ENCODE results near the gene CIDEC.
"Not testable (repeated sequence)": the region's sequence is repeated elsewhere in the genome, so short reads cannot be mapped to it uniquely, and the experiment has no call there.

The CIDEC gene

DNA sequence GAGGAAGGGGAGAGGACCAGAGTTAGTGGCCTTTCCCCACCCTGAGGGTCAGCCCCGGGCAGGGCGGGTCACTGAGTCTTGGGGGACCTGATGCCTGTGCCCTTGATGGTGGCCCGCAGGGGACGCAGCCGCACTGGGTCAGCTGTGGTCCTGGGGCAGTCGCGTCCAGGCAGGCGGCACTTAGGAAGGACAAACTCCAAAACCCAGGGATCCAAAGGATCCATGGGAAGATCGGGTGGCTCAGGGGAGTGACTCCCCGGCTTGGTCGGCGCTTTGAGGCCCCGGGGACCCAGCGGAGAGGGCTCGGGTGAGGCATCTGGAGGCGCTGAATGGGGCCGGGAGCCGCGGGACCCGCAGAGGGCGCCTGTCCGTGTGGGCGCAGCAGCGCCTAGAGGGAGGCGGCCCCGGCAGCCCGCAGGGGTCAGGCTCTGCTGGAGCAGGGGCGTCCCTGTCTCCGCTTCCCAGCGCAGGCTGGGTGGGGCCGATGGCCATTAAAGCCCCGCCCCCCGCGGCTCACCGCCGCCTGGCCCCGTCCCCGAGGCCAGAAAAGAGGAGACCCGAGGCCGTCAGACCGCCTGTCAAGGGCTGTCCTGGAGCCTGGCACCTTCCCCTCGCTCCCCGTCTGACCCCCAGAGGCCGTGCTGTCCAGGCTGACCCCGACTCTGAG is 17.5 kb downstream of the CIDEC start:
- peaks cover 0 to 50% (median 28%) of the 10 kb centered on the region in 4 donors for H3K4me1 ChIP-seq
- H3K27ac ChIP-seq: peak overlapping the region; percentile 78 to 79
- H3K36me3 ChIP-seq: no peaks in the 10 kb centered on the region
- TF ChIP-seq, protein P1, sequence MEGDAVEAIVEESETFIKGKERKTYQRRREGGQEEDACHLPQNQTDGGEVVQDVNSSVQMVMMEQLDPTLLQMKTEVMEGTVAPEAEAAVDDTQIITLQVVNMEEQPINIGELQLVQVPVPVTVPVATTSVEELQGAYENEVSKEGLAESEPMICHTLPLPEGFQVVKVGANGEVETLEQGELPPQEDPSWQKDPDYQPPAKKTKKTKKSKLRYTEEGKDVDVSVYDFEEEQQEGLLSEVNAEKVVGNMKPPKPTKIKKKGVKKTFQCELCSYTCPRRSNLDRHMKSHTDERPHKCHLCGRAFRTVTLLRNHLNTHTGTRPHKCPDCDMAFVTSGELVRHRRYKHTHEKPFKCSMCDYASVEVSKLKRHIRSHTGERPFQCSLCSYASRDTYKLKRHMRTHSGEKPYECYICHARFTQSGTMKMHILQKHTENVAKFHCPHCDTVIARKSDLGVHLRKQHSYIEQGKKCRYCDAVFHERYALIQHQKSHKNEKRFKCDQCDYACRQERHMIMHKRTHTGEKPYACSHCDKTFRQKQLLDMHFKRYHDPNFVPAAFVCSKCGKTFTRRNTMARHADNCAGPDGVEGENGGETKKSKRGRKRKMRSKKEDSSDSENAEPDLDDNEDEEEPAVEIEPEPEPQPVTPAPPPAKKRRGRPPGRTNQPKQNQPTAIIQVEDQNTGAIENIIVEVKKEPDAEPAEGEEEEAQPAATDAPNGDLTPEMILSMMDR (IDR thresholded peaks at IDR 0.05): peak; percentile 18 to 27
- H3K9me3 ChIP-seq: no peaks in the 10 kb centered on the region
- intact Hi-C loops (cut with DNase I; ENCODE audit: low total_unique reads): loop anchor here (5.0 kb wide), 1 partner anchor 55 kb away; the partner anchor contains the start of gene IL17RC
- no peaks in the 10 kb centered on the region for H3K27me3 ChIP-seq
- peak overlapping the region; percentile 29 to 35 for H3K4me3 ChIP-seq
- peak in 1 of 2 donors; percentile 39 for DNase-seq

DNA sequence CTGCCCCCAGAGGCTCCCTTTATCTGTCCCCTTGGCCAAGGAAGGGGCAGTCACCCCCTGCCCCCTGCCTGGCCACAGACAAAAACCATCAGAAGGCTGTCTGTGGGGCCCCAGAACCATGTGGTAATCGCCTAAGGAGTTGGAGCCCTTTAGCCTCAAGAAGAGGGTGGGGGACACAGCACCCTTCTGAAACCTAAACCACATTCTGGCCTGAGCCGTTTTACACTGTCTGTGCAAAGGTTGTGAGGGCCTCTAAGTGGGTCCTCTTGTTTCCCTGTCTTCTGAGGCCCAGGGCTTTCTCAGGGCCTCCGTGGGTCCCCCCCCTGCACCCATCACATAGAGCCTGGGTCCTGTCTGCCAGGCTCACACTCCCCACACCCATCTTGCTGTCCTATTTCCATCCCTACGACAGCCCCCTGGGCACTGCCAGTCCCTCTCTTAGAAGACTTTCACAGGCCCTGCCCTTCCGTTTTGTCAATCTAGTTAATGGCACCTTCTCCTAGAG is 18.4 kb downstream of the CIDEC start:
- intact Hi-C loops (cut with DNase I; ENCODE audit: low total_unique reads): loop anchor here (5.0 kb wide), 1 partner anchor 56 kb away; the partner anchor contains the start of gene IL17RC
- Histone ChIP-seq H3K27ac (peak overlapping the region in 1 of 2 donors; percentile 79), H3K27me3 (no peaks in the 10 kb centered on the region), H3K4me3 (no peak overlapping the region), H3K9me3 (no peaks in the 10 kb centered on the region), H3K4me1 (peaks cover 0 to 45% (median 28%) of the 10 kb centered on the region in 4 donors), H3K36me3 (no peaks in the 10 kb centered on the region)
- no peak for DNase-seq
- TF ChIP-seq, protein P1 (IDR thresholded peaks at IDR 0.05): no peak

DNA sequence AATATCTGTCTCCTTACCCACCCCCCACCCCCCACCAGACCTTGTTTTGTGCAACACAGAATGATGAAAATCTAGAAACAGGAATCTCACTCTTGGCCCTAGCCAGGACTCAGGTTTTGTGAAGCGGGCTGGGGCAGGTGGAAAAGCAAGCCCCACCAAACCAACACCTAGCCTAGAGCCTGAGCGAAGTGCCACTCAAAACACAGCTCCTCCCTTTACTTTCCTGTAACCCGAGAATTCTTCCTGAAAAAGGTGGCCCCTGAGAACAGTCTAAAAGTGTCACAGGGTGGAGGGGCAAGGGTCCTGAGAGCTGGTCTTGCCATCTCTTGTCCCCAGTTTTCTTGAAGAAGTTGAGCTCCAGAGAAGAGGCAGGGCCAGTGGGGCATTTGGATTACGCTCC is 18.9 kb downstream of the CIDEC start:
- peaks cover 0 to 40% (median 27%) of the 10 kb centered on the region in 4 donors for H3K4me1 ChIP-seq
- H3K4me3 ChIP-seq: no peak overlapping the region
- intact Hi-C loops (cut with DNase I; ENCODE audit: low total_unique reads): loop anchor here (5.0 kb wide), 1 partner anchor 56 kb away; the partner anchor contains the start of gene IL17RC
- H3K27ac ChIP-seq: no peak overlapping the region
- no peaks in the 10 kb centered on the region for H3K27me3 ChIP-seq
- TF ChIP-seq, protein P1 (IDR thresholded peaks at IDR 0.05): no peak
- no peak for DNase-seq
- H3K9me3 ChIP-seq: no peaks in the 10 kb centered on the region
- H3K36me3 ChIP-seq: no peaks in the 10 kb centered on the region

DNA sequence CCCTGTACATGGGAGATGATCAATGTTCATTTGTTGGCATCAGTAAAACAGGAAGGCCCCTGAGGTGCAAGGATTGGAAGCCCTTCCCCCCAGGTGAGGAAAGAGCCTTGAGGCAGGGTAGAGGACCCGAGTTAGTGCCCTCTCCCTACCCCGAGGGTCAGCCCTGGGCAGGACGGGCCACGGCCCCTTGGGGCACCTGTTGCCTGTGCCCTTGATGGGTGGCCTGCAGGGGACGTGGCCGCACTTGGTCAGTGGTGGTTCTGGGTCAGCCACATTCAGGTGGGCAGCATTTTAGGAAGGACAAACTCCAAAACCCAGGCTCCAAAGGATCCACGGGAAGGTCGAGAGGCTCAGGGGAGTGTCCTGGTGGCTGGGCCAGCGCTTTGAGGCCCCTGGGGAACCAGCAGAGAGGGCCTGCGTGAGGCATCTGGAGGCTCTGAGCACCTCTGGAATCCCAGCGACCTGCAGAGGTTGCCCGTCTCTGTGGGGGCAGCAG is 20.5 kb downstream of the CIDEC start:
- intact Hi-C loops (cut with DNase I; ENCODE audit: low total_unique reads): loop anchor here (5.0 kb wide), 1 partner anchor 58 kb away; the partner anchor contains the start of gene IL17RC
- peaks cover 0 to 24% (median 14%) of the 10 kb centered on the region in 4 donors for H3K4me1 ChIP-seq
- H3K9me3 ChIP-seq: no peaks in the 10 kb centered on the region
- H3K36me3 ChIP-seq: no peaks in the 10 kb centered on the region
- H3K27me3 ChIP-seq: no peaks in the 10 kb centered on the region
- DNase-seq: no peak
- H3K4me3 ChIP-seq: no peak overlapping the region
- H3K27ac ChIP-seq: no peak overlapping the region
- TF ChIP-seq, protein P1 (IDR thresholded peaks at IDR 0.05): no peak

DNA sequence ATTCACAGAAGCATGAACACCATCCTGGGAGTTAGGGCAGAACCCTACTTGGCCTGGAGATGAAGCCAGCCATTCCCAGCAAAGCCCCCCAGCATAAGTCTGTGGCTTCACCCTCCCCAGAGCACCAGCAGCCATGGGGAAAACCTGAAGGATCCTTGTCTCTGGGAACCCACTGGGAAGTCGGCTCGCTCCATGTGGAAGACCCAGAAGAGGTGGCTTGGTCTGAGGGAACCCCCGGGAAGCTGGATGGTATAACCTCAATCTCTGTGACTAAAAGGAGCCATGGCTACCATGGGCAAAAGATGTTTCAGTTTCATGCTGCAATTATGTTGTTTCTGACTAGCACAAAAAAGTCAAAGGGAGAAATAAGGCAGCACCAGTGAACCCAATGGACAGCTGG is 24.5 kb downstream of the CIDEC start:
- H3K9me3 ChIP-seq: no peaks in the 10 kb centered on the region
- no peak for DNase-seq
- no peak overlapping the region for H3K27ac ChIP-seq
- H3K4me3 ChIP-seq: no peak overlapping the region
- intact Hi-C loops (cut with DNase I; ENCODE audit: low total_unique reads): no loop called here
- H3K4me1 ChIP-seq: no peaks in the 10 kb centered on the region
- H3K36me3 ChIP-seq: no peaks in the 10 kb centered on the region
- TF ChIP-seq, protein P1 (IDR thresholded peaks at IDR 0.05): no peak
- H3K27me3 ChIP-seq: no peaks in the 10 kb centered on the region

DNA sequence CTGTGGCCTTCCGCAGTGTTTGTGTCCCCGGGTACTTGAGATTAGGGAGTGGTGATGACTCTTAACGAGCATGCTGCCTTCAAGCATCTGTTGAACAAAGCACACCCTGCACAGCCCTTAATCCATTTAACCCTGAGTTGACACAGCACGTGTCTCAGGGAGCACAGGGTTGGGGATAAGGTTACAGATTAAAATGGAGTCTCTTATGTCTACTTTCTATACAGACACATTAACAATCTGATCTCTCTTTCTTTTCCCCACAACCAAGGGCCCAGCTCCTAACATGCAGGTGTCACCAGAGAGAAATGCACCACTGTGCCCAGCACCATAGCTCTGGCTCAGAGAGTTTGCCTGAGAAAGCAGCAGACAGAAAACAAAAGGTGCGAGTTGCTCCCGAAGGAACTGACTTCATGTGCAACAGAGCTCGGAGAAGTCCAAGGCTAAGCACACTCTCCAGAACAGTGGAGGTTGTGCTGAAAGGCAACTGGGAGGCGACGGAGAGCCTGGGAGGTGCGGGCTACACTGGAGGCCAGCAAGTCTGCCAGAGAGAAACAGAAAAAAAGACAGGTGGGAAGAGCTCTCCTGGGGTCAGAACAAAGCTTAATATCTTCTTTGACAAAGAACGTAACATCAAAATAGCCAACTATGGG is 25.6 kb downstream of the CIDEC start:
- not testable (repeated sequence) for H3K4me1 ChIP-seq, H3K27ac ChIP-seq, H3K36me3 ChIP-seq, H3K4me3 ChIP-seq, DNase-seq, H3K9me3 ChIP-seq, H3K27me3 ChIP-seq
- intact Hi-C loops (cut with DNase I; ENCODE audit: low total_unique reads): loop anchor here (5.0 kb wide), 1 partner anchor 58 kb away; no protein-coding TSS in a partner anchor

Data from tibial artery (tissue), 4 donors.